Progenitor cell of endocrine pancreas (in vitro differentiated cells): ENCODE measurements around the gene ZNF598. TPM values are rescaled to one million over a fixed set of nuclear protein-coding genes. Genes with fewer than 3 reads are reported as not detected.
A peak's percentile ranks its signal among the peaks of the same experiment; 100 is the strongest.

Experiments used
- DNase-seq: peaks from one replicate; pipeline ENCODE4 v3.0.0; 2021; ENCODE audit warnings: low spot score; ENCODE audit not compliant: unreplicated experiment
- H3K27ac Mint-ChIP-seq: 2 replicates; pipeline ENCODE4 v1.8.0; 2021; ENCODE audit warnings: mild to moderate bottlenecking, moderate library complexity, mixed read lengths
- H3K27me3 Mint-ChIP-seq: 2 replicates; pipeline ENCODE4 v1.8.0; 2021; ENCODE audit warnings: mixed read lengths
- H3K36me3 Mint-ChIP-seq: 2 replicates; pipeline ENCODE4 v1.8.0; 2022; ENCODE audit warnings: mixed read lengths; ENCODE audit not compliant: insufficient read depth
- H3K4me1 Mint-ChIP-seq: 2 replicates; pipeline ENCODE4 v1.8.0; 2021; ENCODE audit warnings: low read depth, mixed read lengths
- H3K4me3 Mint-ChIP-seq: 2 replicates; pipeline ENCODE4 v1.8.0; 2021; ENCODE audit warnings: low read depth, mild to moderate bottlenecking, moderate library complexity, mixed read lengths
- H3K9me3 Mint-ChIP-seq: 2 replicates; pipeline ENCODE4 v1.8.0; 2021; ENCODE audit warnings: low read depth, mixed read lengths
- total RNA-seq: library from RNA; stranded (reverse); gene quantifications from 2 replicates; pipeline ENCODE4 v1.2.1, GENCODE V29; 2021
- TF ChIP-seq, protein P1 (sequence below): fragments of 200-600 bp; sonication (generic); IDR thresholded peaks from one replicate; pipeline ENCODE4 v1.5.0; 2021; ENCODE audit warnings: antibody characterized with exemption, mild to moderate bottlenecking; ENCODE audit not compliant: unreplicated experiment

The ZNF598 gene
- total RNA-seq, 1 donor from 2014 or later = 41.5 TPM

DNA sequence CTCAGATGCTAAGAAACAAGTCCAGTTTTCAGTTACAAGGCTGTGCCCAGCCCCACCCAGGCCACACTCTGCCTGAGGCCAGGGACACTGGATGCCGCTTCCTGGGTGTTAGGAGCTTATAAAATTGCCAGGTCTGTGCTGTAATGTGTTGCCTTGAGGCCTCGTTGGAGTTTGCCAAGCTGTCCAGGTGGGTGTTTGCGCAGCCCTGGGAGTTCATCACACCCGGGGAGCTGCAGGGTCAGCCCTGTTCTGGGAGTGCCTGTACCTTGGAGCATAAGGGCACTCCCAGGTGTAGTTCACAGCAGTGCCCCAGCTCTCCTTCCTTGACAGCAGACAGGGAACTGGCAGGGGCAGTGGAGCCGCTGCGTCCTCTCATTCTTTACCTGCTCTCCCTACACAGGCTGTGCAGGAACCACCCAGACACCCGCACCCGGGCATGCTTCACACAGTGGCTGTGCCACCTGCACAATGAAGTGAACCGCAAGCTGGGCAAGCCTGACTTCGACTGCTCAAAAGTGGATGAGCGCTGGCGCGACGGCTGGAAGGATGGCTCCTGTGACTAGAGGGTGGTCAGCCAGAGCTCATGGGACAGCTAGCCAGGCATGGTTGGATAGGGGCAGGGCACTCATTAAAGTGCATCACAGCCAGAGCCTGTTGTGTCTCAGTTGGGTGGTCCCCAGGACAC is 24.0 kb downstream of the ZNF598 start:
- no peak for DNase-seq
- Mint-ChIP-seq H3K27me3 (peaks cover 41% of the 10 kb centered on the region), H3K4me1 (peaks cover 12% of the 10 kb centered on the region), H3K36me3 (peaks cover 2% of the 10 kb centered on the region), H3K27ac (no peak overlapping the region), H3K4me3 (peak overlapping the region; percentile 83), H3K9me3 (no peaks in the 10 kb centered on the region)
- TF ChIP-seq, protein P1, sequence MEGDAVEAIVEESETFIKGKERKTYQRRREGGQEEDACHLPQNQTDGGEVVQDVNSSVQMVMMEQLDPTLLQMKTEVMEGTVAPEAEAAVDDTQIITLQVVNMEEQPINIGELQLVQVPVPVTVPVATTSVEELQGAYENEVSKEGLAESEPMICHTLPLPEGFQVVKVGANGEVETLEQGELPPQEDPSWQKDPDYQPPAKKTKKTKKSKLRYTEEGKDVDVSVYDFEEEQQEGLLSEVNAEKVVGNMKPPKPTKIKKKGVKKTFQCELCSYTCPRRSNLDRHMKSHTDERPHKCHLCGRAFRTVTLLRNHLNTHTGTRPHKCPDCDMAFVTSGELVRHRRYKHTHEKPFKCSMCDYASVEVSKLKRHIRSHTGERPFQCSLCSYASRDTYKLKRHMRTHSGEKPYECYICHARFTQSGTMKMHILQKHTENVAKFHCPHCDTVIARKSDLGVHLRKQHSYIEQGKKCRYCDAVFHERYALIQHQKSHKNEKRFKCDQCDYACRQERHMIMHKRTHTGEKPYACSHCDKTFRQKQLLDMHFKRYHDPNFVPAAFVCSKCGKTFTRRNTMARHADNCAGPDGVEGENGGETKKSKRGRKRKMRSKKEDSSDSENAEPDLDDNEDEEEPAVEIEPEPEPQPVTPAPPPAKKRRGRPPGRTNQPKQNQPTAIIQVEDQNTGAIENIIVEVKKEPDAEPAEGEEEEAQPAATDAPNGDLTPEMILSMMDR = no peak

DNA sequence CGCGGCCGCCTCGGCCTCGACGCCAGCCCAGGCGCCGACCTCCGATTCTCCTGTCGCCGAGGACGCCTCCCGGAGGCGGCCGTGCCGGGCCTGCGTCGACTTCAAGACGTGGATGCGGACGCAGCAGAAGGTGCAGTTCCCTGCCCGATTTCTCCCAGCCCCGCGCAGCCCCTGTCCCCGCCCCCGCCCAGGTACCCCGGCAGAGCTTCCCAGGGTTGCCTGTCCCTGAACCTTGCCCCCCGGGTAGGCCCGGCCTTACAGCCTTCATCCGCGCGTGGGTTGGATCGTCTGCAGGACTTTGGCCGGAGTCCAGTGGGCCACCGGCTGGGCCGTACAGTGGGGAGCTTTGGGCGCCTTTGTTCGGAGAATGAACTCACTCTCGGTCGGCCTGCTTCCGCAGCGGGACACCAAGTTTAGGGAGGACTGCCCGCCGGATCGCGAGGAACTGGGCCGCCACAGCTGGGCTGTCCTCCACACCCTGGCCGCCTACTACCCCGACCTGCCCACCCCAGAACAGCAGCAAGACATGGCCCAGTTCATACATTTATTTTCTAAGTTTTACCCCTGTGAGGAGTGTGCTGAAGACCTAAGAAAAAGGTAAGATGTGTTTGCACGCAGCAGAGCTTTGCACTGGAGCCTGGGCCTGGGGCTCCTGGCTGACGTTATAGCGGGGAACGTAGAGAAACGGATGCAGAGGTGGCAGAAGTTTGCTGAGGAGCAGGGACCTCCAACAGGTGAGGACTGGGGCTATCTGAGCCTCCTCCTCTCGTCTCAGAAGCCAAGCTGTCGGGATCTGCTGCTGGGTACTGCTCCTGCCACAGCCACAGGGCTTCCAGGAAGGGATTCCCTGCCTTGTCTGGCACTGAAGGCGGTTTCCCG is 25.0 kb downstream of the ZNF598 start:
- no peak for DNase-seq
- Mint-ChIP-seq H3K27me3 (peaks cover 49% of the 10 kb centered on the region), H3K9me3 (no peaks in the 10 kb centered on the region), H3K4me3 (peak overlapping the region; percentile 83), H3K4me1 (peaks cover 12% of the 10 kb centered on the region), H3K27ac (peak overlapping the region; percentile 84), H3K36me3 (peaks cover 2% of the 10 kb centered on the region)
- TF ChIP-seq, protein P1 = no peak

DNA sequence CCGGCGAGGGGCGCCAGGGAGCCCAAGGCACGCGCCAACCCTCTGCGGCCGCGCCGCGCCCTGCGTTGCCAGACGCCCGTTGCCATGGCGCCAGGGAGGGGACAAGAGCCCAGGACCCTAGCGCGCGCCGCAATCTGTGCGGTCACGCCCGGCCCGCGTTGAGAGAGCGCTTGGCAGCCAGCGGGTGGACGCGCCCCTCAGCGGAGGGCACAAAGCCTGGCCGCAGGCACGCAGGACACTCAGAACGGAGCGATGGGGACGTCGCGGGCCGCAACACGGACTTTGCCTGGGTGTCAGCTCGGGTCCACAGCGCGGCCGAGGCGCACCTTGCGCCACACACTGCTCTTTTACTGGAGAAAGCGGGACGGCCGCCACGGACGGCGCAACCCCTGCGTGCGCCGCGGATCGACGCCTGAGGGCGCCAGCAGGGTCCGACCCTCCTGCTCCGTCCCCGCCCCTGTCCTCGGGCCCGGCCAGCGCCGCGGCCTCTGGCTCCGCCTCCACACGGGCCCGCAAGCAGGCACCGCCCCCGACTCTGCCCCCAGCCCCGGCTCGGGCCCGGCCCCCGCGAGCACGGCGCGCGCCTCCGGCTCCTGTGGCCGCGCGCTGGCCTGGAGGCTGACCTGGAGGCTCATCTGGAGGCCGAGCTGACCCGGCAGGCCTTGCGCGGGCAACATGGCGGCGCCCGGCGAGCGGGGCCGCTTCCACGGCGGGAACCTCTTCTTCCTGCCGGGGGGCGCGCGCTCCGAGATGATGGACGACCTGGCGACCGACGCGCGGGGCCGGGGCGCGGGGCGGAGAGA is 25.9 kb downstream of the ZNF598 start, which contains the start of gene GFER:
Gene GFER (plus strand): TSS at position 650 of the 803 bp plus-strand sequence. CDS start 26 bp downstream, at position 676.
- Mint-ChIP-seq H3K4me1 (peaks cover 11% of the 10 kb centered on the region), H3K36me3 (peaks cover 2% of the 10 kb centered on the region), H3K27me3 (peaks cover 44% of the 10 kb centered on the region), H3K9me3 (no peaks in the 10 kb centered on the region), H3K4me3 (peak within 1 kb of the TSS; percentile 83), H3K27ac (peak within 1 kb of the TSS; percentile 95)
- peak; percentile 88 for DNase-seq
- TF ChIP-seq, protein P1 = peak; percentile 47

DNA sequence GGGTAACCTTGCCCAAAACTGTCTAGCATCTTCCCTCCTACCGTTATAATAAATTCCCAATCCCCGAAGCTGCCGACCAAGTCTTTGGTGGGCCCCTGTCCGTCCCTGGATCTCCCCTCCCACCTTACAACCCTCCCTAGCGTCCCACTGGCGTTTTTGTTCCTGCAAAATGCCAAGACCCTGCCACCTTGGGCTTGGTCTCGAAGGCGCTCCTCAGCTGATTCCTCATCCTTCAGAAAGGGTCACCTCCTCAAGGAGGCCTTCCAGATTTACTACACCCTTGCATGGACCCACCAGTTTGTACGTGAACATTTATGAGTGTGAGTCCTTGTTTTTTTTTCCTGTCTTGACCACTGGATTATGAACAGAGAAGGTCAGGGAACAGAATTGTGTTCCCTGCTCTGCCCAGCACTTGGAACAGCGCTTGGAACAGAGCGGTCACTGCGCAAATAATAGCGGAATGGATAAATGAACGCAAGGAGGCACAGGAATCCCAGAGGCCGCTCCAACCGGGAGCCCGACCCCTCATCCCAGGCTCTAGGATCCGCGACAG is 26.6 kb downstream of the ZNF598 start:
- TF ChIP-seq, protein P1 = no peak
- H3K4me1 Mint-ChIP-seq = peaks cover 11% of the 10 kb centered on the region
- H3K27ac Mint-ChIP-seq = peak overlapping the region; percentile 73
- peak overlapping the region; percentile 83 for H3K4me3 Mint-ChIP-seq
- no peaks in the 10 kb centered on the region for H3K9me3 Mint-ChIP-seq
- H3K27me3 Mint-ChIP-seq = peaks cover 42% of the 10 kb centered on the region
- no peak for DNase-seq
- peaks cover 2% of the 10 kb centered on the region for H3K36me3 Mint-ChIP-seq
